HG02870 (cell line): Measurements from ENCODE around the gene CAMK1D.
"Not testable (repeated sequence)": the region's sequence is repeated elsewhere in the genome, so short reads cannot be mapped to it uniquely, and the experiment has no call there.

Experiments used
- ATAC-seq: cut with Tn5 transposase; IDR thresholded peaks from one replicate; pipeline ENCODE4 v1.9.1; 2021; ENCODE audit warnings: mild to moderate bottlenecking, moderate library complexity; ENCODE audit not compliant: unreplicated experiment

Gene CAMK1D

DNA sequence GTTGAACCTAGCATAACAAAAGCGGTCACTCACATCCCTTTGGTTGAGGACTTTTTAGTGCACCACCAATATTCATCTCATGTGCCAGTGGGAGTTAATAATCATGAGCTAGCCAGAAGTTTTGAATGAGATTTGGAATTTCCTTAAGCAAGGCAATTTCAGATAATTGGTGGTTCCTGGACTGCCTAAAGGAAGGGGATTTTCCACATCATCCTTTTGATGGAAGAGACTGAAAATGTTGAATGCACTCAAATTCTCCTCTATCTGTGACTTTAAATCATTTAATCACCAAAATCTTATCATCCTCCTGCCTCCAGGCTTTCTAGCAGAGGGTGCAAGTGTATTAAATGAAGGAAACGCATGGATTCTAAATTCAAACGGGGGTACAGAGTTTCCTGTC, 391.5 kb downstream of the CAMK1D start:
- no peak for ATAC-seq

- no peak for ATAC-seq
Measured at GRCh38 chr10:12741360-12741804, 392.0 kb downstream of the CAMK1D start.

GRCh38 chr10:12742771-12743170, 393.4 kb downstream of the CAMK1D start:
- ATAC-seq = no peak

GRCh38 chr10:12743466-12743865, 394.1 kb downstream of the CAMK1D start:
- not testable (repeated sequence) for ATAC-seq

DNA sequence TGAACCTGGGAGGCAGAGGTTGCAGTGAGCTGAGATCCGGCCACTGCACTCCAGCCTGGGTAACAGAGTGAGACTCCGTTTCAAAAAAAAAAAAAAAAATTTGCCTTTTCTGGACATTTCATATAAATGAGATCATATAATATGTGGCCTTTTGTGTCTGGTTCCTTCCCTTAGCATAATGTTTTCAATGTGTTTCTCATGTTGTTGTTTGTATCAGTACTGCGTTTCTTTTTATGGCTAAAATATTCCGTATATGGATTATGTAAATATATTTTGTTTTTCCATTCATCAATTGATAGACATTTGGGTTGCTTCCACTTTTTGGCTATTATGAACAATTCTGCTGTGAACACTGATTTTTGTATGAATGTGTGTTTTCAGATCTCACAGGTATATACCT, 394.6 kb downstream of the CAMK1D start:
- no peak for ATAC-seq

DNA sequence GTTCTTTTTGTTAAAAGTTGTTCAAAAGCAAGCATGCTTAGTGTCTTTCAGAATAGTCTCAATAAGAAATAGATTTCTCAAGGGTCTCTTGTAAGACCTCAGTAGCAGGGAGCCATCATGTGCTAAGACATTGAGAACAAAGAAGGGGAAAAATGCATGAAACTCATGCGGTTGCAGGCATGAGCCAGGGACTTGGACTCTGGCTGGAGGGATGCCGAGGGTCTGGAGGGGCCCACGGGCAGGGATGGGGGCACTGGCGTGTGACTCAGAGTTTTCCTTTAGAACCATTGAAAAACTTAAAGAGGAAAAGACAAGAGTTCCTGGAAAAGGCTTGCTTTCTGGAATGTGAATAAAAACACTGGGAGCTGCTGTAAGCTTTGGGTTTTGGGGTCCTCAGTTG, 398.8 kb downstream of the CAMK1D start:
- ATAC-seq = no peak

GRCh38 chr10:12749760-12750478, 400.6 kb downstream of the CAMK1D start:
- no peak for ATAC-seq

- ATAC-seq = no peak
Measured at GRCh38 chr10:12750526-12751201, 401.3 kb downstream of the CAMK1D start.

- ATAC-seq = no peak
Measured at GRCh38 chr10:12755075-12755474, 405.7 kb downstream of the CAMK1D start.

DNA sequence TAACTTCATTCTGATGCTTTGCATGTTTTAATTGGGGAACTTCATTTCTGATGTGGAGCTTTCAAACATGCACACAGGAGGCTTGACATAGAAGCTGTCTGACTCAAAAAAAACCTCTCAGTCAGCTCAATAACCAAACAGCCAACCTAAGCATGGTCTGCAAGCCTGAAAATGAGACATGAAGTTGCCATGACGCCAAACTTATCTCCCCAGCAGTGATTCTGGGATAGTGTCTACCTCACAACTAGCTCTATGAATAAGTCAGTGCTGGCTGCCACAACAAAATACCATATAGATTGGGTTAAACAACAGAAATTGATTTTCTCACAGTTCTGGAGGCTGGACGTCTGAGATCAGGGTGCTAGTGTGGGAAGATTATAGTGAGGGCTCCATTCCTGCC, 408.0 kb downstream of the CAMK1D start:
- ATAC-seq = no peak

DNA sequence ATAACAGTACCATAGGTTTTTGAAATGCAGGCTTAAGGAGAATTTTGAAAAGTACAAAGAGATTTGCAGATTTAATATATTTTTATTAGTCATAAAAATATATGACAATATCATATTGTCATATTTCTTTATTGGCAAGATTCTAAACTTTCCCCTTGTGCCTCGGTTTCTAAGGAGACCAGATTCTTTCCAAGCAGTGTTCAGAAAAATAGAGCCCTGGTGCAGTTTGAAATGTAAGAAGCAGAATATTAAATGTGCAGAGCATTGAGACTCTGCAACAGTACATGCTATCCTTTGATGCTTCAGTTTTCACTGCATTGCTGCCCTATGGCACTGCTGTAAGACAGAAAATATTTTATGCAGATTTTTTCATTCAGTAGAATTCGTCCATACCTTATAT, 408.9 kb downstream of the CAMK1D start:
- ATAC-seq = no peak

DNA sequence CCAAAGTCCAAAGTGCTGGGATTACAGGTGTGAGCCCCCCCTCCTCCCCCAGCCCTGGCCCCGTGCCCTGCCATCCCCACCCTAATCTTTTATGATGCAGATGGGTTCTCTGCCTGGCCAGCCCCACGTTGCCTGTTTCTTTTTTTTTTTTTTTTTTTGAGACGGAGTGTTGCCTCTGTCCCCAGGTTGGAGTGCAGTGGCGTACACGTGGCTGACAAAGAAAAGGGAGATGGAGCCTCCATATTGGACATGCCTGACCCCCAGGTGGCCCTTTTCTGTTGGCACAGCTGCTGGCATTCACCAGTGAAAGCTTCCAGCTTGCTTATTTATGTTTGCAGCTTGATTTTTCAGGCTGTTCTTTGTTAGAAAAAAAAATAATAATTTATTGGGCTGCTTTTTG, 416.9 kb downstream of the CAMK1D start:
- ATAC-seq = no peak

DNA sequence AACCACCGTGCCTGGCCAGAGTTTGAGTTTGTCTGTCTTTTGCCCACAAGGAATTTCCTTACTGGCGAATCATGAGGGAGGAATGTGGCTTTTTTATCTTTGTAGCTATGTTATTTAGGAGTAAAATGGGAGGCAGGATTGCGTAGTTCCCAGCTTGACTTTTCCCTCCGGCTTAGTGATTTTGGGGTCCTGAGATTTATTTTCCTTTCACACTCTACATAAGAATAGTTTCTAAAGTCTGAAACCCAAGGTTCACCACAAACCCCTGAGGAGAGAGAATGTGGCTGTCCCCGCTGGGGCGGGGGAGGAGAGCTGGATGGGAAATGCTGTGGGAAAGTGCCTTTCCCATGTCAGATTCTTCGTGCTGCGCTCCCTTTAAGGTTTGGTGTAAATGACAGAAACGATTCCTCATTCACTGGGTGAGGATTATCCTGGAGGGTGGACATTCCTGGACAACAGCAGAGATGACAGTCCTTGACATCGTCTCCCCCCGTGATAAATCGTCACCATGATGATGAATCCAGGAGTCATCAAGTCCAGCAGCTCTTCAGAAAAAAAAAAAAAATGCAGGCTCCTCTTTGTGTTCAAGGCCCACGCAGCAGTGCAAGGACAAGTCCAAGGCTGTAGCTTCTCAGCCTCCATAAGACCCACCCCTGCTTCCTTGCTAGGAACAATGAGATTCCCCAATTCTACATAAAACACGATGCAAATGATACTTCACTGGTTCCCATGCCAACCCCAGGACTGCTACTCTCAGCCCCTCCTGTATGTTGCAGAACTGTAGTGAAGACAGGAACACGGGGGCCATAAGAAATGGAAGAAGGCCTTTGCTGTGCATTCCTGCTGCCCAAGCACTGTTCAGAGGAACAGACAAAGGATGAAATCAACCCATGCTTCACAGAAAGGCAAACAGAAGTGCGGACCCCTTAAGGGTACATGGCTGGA, 419.1 kb downstream of the CAMK1D start:
- no peak for ATAC-seq

- no peak for ATAC-seq
Measured at GRCh38 chr10:12769323-12770044, 420.1 kb downstream of the CAMK1D start.

DNA sequence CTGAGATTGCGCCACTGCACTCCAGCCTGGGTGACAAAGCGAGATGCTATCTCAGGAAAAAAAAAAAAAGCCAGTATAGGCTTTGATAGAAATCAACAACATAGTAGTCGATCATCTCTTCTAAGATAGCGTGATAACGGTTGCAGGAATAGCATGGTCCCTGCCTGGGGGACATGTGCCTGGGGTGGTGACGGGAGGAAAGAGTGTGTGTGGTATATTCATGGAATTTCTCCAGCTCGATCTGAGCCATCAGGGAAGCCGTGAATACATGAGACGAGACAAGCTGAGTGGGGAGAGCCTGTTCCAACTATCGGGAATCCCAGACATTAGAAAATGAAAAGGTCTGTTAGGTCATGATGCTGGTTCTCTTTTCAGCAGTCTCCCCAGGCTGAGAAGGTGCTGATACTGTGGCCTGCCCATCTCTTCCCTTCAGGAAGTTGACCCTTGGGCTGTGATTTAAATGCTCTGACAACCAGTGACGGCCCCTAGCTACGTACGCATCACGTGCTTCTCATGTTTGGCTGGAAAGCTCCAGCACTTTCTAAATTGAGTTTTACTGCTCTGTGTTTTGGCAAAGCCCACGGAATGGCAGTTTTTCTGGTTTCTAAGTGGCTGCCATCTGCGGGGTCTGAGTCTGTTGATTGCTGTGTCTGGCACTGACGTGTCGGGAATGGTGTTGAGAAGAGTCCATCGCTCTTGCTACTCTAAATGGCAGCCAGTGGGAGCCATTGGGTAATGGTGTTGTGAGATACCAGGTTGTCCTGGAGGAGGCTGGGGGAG, 422.8 kb downstream of the CAMK1D start:
- ATAC-seq = no peak

DNA sequence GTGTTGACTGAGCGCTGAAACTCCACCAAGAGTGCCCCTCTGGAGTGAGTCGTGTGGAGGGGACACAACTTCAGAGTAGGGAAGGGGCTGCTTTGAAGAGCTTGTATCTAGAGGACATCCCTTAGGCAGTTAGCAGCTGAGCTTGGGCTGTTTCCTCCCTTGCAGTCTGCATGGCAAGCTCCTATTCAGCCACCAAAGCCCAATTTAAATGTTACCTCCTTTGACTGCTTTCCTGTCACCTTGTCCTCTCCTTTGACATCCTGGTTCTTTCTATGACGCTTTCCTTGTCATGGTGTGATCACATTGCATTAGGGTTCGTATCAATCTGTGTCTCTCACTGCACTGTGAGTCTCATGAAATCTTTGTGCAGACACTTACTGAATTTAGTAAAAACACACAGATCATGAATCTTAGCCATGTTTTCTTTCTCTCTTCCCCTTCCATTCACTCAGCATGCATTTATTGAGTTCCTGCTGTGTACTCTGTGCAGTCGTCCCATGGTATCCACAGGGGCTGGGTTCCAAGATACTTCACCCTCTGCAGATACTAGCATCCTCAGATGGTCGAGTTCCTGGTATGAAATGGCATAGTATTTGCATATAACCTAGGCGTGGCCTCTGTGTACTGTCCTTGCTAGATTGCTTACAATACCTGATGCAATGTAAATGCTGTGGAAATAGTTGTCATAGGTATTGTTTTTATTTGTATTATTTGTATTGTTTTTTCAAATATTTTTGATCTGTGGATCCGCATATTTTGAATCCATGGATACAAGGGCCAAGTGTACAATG, 423.6 kb downstream of the CAMK1D start:
- ATAC-seq = no peak

DNA sequence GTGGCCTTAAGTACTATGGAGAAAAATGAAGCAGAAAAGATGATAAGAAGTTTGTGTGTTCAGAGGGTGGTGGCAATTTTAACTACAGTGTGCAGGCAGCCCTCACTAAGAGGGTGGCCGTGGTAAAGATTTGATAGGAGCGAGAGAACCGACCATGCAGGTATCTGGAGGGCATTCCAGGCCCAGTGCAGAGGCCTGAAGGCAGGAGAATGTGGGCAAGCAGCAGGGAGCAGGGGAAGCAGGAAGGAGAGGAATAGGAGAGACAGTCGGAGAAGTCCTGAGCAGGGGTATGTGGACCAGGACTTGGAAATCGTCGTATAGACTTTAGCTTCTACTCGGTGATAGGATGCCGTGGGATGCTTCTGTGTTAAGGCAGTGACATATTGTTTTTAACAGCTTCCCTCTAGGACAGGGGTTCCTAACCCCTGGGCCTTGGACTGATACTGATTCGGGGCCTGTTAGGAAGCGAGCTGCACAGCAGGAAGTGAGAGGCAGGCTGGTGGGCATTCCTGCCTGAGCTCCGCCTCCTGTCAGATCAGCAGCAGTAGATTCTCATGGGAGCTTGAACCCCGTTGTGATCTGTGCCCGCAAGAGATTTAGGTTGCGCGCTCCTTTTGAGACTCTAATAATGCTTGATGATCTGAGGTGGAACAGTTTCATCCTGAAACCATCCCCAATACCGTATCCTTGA, 425.0 kb downstream of the CAMK1D start:
- no peak for ATAC-seq

DNA sequence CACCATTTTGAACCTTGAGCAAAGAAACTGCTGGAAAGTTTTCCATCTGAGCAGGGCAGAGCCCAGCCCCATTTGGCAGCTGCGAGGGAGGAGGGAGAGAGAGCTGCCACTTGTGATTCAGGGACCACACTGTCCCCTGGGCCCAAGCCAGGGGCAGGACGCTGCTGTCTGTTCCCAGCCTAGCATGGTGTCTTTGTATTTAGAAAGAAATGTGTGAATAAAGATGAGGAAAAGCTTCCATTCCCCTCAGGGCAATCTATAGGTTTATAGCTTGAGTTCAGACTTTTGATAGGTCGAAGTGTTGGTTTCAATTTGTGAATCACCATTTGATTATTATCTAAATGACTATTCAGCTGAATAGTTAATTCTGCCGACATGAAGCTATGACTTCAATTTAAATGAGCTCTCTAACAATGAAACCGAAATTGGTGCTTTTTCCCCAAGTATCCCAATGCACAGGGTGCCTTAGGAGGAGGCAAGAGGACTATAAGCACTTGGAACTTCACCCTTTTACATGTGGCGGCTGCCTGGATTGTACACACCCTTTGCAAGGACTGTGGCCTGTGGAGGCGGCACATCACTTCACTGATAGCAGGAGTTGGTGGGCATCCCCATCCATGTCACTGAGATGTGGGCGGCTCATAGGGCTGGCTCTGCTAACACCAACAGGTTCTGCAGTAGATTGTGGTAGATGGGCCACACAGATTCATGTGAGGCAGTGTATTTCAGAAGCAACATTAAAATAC, 428.7 kb downstream of the CAMK1D start:
- no peak for ATAC-seq
